ENCODE data around the gene FBXO48.

FBXO48 gene

GRCh38 chr2:68411397-68412126, 55.5 kb downstream of the FBXO48 start:
- no peak for DNase-seq (ENCODE audit: low read depth)

All from T-helper 22 cell (primary cell).